Type B pancreatic cell (in vitro differentiated cells): ENCODE data around the gene FBXO3. TPM values are rescaled to one million over a fixed set of nuclear protein-coding genes. Genes with fewer than 3 reads are reported as not detected.
"Not testable (repeated sequence)": the region's sequence is repeated elsewhere in the genome, so short reads cannot be mapped to it uniquely, and the experiment has no call there.

Experiments
- DNase-seq: peaks from one replicate; pipeline ENCODE4 v3.0.0; 2021; ENCODE audit warnings: mixed read lengths; ENCODE audit not compliant: unreplicated experiment; ENCODE audit errors: extremely low spot score
- H3K27ac Mint-ChIP-seq: 2 replicates; pipeline ENCODE4 v1.8.0; 2021; ENCODE audit warnings: mild to moderate bottlenecking, mixed read lengths
- H3K27me3 Mint-ChIP-seq: 2 replicates; pipeline ENCODE4 v1.8.0; 2021; ENCODE audit warnings: mixed read lengths
- H3K36me3 Mint-ChIP-seq: 2 replicates; pipeline ENCODE4 v1.8.0; 2021; ENCODE audit warnings: mixed read lengths
- H3K4me1 Mint-ChIP-seq: one replicate; pipeline ENCODE4 v1.8.0; 2021; ENCODE audit warnings: mixed read lengths; ENCODE audit not compliant: unreplicated experiment
- H3K4me3 Mint-ChIP-seq: 2 replicates; pipeline ENCODE4 v1.8.0; 2021; ENCODE audit warnings: mild to moderate bottlenecking, mixed read lengths
- H3K9me3 Mint-ChIP-seq: 2 replicates; pipeline ENCODE4 v1.8.0; 2021; ENCODE audit warnings: mixed read lengths
- total RNA-seq: library from RNA; stranded (reverse); gene quantifications from 2 replicates; pipeline ENCODE4 v1.2.1, GENCODE V29; 2021; ENCODE audit warnings: low replicate concordance
- TF ChIP-seq, protein P1 (sequence below): fragments of 200-600 bp; sonication (generic); conservative IDR thresholded peaks from 2 replicates; pipeline ENCODE4 v1.5.0; 2021; ENCODE audit warnings: antibody characterized with exemption, mild to moderate bottlenecking

FBXO3 gene
- total RNA-seq, 1 donor from 2014 or later = 29.3 TPM

DNA sequence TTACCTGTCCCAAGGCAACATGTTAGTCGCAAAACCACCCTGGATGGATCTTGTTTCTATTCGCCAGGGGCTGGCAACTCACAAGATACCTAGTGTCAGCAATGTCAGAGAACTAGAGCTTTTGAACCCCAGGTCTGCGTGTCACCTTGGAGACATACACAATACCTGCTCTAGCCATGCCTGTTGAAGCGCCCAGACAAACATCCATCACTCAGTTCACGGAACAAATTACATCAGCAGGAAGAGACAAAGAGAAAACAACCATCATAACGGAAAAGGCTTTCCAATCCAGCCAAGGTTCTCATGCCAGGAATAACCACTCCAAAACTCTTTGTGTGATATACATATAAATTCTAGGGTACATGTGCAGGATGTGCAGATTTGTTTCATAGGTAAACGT is 40.3 kb downstream of the FBXO3 start:
- peaks cover 26% of the 10 kb centered on the region for H3K36me3 Mint-ChIP-seq
- no peaks in the 10 kb centered on the region for H3K9me3 Mint-ChIP-seq
- H3K27ac Mint-ChIP-seq = peak overlapping the region; percentile 91
- H3K27me3 Mint-ChIP-seq = peaks cover 5% of the 10 kb centered on the region
- H3K4me3 Mint-ChIP-seq = peak overlapping the region; percentile 94
- TF ChIP-seq, protein P1, sequence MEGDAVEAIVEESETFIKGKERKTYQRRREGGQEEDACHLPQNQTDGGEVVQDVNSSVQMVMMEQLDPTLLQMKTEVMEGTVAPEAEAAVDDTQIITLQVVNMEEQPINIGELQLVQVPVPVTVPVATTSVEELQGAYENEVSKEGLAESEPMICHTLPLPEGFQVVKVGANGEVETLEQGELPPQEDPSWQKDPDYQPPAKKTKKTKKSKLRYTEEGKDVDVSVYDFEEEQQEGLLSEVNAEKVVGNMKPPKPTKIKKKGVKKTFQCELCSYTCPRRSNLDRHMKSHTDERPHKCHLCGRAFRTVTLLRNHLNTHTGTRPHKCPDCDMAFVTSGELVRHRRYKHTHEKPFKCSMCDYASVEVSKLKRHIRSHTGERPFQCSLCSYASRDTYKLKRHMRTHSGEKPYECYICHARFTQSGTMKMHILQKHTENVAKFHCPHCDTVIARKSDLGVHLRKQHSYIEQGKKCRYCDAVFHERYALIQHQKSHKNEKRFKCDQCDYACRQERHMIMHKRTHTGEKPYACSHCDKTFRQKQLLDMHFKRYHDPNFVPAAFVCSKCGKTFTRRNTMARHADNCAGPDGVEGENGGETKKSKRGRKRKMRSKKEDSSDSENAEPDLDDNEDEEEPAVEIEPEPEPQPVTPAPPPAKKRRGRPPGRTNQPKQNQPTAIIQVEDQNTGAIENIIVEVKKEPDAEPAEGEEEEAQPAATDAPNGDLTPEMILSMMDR = no peak
- no peak for DNase-seq
- H3K4me1 Mint-ChIP-seq = peaks cover 45% of the 10 kb centered on the region

GRCh38 chr11:33731723-33732531 is 42.4 kb downstream of the FBXO3 start:
- Mint-ChIP-seq H3K27ac (peak overlapping the region; percentile 40), H3K36me3 (peaks cover 38% of the 10 kb centered on the region), H3K4me3 (peak overlapping the region; percentile 17), H3K4me1 (peaks cover 42% of the 10 kb centered on the region), H3K9me3 (no peaks in the 10 kb centered on the region), H3K27me3 (no peaks in the 10 kb centered on the region)
- TF ChIP-seq, protein P1 = no peak
- no peak for DNase-seq

DNA sequence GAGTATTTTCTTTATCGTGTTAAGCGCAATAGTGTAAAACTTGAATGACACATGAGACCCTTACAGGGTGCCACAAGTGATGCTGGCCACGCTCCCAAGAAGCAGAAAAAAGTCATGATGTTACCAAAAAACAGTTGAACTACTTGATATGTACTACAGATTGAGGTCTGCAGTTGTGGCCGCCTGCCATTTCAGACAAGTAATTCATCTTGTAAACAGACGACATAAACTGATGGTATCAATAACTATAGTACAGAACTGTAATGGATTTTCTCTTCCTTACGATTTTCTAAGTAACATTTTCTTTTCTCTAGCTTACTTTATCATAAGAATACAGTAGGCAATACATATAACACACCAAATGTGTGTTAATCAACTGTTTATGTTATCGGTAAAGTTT is 43.6 kb downstream of the FBXO3 start:
- no peaks in the 10 kb centered on the region for H3K27me3 Mint-ChIP-seq

GRCh38 chr11:33729072-33729664 is 45.2 kb downstream of the FBXO3 start:
- H3K4me3 Mint-ChIP-seq, DNase-seq, H3K27ac Mint-ChIP-seq, H3K27me3 Mint-ChIP-seq, H3K9me3 Mint-ChIP-seq: not testable (repeated sequence)
- peaks cover 50% of the 10 kb centered on the region for H3K4me1 Mint-ChIP-seq
- peaks cover 48% of the 10 kb centered on the region for H3K36me3 Mint-ChIP-seq

More for the DNA sequence above, 43.6 kb downstream of the FBXO3 start:
- Mint-ChIP-seq H3K4me1 (peaks cover 49% of the 10 kb centered on the region), H3K36me3 (peaks cover 45% of the 10 kb centered on the region), H3K27ac (no peak overlapping the region), H3K4me3 (no peak overlapping the region), H3K9me3 (no peaks in the 10 kb centered on the region)
- TF ChIP-seq, protein P1 = no peak
- no peak for DNase-seq

GRCh38 chr11:33727539-33727938 is 46.8 kb downstream of the FBXO3 start:
- not testable (repeated sequence) for H3K4me3 Mint-ChIP-seq
- H3K4me1 Mint-ChIP-seq = peaks cover 52% of the 10 kb centered on the region

DNA sequence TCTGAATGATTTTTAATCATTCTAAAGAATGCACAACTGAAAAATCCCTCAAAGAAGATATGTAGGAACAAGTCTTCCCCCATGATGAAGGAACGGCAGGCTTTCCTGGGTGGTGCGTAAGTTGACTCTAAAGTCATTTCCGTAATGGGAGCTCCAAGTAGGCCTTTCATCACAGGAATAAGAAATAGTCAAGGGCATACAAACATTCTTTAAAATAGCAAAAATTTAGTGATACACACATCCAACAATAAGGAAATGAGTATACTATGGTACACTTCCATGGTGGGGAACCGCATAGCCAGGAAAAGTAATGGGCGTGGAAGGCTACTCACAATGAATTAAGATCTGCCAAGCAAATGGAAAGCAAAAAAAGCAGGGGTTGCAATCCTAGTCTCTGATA is 48.8 kb downstream of the FBXO3 start:
- Mint-ChIP-seq H3K4me3 (no peak overlapping the region), H3K4me1 (peaks cover 40% of the 10 kb centered on the region), H3K9me3 (no peaks in the 10 kb centered on the region), H3K27me3 (no peaks in the 10 kb centered on the region), H3K27ac (no peak overlapping the region), H3K36me3 (peaks cover 40% of the 10 kb centered on the region)
- TF ChIP-seq, protein P1 = no peak
- no peak for DNase-seq

More at GRCh38 chr11:33727539-33727938, 46.8 kb downstream of the FBXO3 start:
- not testable (repeated sequence) for H3K27me3 Mint-ChIP-seq, H3K27ac Mint-ChIP-seq, DNase-seq, H3K9me3 Mint-ChIP-seq
- H3K36me3 Mint-ChIP-seq = peaks cover 42% of the 10 kb centered on the region
